ENCODE measurements around the gene LRCH1. TPM values are rescaled to one million over a fixed set of nuclear protein-coding genes. Genes with fewer than 3 reads are reported as not detected.

Gene LRCH1
- total RNA-seq, 1 donor from 2014 or later: 13.1 TPM

DNA sequence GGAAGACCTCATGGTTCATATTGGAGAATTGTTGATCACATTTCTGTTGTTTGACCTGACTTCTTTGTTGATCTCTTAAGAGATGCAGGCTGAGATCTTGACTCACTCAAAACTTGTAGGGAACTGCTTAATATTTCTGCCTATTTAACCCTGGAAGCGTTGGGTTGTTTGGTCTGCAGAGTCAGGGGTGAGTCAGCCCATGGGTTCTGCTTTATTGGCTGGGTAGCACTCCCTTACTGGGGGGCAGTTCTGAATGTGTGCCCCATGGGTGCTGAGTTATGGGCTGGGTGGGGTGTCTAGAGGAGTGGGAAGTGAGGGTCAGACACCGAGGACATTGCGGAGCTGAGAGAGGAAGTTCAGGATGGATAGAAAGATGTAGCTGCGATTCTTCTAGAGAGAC is 87.9 kb downstream of the LRCH1 start:
- H3K27me3 ChIP-seq (ENCODE audit: low read depth): no peaks in the 10 kb centered on the region
- H3K36me3 ChIP-seq: no peaks in the 10 kb centered on the region
- no peaks in the 10 kb centered on the region for H3K9me3 ChIP-seq (replicated peaks)
- intact Hi-C loops (cut with micrococcal nuclease): no loop called here
- no peak for DNase-seq
- peaks cover 94% of the 10 kb centered on the region for H3K4me1 ChIP-seq
- peak overlapping the region; percentile 43 for H3K4me3 ChIP-seq
- TF ChIP-seq, protein P1, sequence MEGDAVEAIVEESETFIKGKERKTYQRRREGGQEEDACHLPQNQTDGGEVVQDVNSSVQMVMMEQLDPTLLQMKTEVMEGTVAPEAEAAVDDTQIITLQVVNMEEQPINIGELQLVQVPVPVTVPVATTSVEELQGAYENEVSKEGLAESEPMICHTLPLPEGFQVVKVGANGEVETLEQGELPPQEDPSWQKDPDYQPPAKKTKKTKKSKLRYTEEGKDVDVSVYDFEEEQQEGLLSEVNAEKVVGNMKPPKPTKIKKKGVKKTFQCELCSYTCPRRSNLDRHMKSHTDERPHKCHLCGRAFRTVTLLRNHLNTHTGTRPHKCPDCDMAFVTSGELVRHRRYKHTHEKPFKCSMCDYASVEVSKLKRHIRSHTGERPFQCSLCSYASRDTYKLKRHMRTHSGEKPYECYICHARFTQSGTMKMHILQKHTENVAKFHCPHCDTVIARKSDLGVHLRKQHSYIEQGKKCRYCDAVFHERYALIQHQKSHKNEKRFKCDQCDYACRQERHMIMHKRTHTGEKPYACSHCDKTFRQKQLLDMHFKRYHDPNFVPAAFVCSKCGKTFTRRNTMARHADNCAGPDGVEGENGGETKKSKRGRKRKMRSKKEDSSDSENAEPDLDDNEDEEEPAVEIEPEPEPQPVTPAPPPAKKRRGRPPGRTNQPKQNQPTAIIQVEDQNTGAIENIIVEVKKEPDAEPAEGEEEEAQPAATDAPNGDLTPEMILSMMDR (IDR thresholded peaks at IDR 0.05; ENCODE audit: borderline replicate concordance): no peak
- peak overlapping the region; percentile 85 for H3K27ac ChIP-seq (replicated peaks)

DNA sequence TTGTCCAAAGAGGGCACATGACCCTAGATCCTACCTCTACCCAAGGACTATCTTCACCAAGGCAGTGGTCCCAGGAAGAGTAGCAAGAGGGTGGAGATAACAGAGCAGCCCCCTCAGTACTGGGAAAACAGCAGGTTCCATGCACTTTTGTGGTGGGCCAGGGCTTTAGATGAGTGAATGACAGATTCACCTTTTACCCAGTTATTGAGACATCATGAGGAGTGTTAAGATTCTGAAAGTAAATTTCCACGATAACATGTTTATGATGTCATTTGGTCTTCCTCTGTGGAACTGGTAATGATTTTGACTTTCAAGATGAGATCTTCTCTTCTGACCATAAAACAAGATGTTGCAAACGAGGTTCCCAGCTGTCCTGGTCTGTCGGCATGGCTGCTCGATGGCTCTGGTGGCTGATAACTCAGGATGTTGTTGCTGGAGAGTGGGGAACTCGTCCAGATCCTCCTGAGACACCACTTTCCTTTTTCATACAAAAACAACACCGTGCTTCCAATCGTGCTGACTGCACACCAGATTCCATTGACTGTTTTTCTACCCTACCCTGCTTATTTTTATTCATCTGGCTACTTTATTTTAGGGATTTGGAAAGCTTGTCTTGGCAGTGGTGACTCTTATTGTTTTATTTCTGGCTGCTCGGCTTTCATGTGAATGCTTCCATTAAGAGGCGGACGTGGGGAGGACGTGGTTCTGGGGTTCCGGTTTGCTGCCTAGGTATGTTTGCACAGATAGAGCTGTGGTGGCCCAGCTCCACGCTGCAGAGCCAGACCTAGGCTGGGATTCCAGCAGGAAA is 88.5 kb downstream of the LRCH1 start:
- H3K27me3 ChIP-seq (ENCODE audit: low read depth): no peaks in the 10 kb centered on the region
- H3K4me3 ChIP-seq: peak overlapping the region; percentile 43
- peak overlapping the region; percentile 85 for H3K27ac ChIP-seq (replicated peaks)
- no peaks in the 10 kb centered on the region for H3K9me3 ChIP-seq (replicated peaks)
- peaks cover 94% of the 10 kb centered on the region for H3K4me1 ChIP-seq
- TF ChIP-seq, protein P1 (IDR thresholded peaks at IDR 0.05; ENCODE audit: borderline replicate concordance): no peak
- intact Hi-C loops (cut with micrococcal nuclease): no loop called here
- H3K36me3 ChIP-seq: no peaks in the 10 kb centered on the region
- DNase-seq: peak; percentile 44

DNA sequence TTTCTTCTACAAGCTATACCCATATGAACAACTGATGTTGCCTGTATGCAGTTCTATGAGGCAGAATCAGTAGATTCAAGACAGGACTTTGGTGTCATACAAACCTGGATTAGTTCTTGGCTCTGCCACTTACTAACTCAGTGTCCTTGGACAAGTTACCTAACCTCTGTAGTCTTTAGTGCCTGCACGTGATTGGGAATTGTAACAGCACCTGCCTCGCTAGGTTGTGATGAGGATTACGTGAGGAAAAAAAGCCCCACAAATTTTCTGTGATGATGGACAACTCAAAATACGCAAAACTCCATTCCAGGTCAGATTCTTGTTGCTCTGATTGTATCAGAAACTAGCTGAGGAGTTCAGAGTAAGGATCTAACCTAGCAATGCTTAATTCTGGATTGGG is 89.3 kb downstream of the LRCH1 start:
- no peaks in the 10 kb centered on the region for H3K27me3 ChIP-seq (ENCODE audit: low read depth)
- H3K36me3 ChIP-seq: no peaks in the 10 kb centered on the region
- peak overlapping the region; percentile 43 for H3K4me3 ChIP-seq
- TF ChIP-seq, protein P1 (IDR thresholded peaks at IDR 0.05; ENCODE audit: borderline replicate concordance): no peak
- H3K4me1 ChIP-seq: peaks cover 92% of the 10 kb centered on the region
- H3K27ac ChIP-seq (replicated peaks): peak overlapping the region; percentile 85
- no peak for DNase-seq
- H3K9me3 ChIP-seq (replicated peaks): no peaks in the 10 kb centered on the region
- intact Hi-C loops (cut with micrococcal nuclease): no loop called here

DNA sequence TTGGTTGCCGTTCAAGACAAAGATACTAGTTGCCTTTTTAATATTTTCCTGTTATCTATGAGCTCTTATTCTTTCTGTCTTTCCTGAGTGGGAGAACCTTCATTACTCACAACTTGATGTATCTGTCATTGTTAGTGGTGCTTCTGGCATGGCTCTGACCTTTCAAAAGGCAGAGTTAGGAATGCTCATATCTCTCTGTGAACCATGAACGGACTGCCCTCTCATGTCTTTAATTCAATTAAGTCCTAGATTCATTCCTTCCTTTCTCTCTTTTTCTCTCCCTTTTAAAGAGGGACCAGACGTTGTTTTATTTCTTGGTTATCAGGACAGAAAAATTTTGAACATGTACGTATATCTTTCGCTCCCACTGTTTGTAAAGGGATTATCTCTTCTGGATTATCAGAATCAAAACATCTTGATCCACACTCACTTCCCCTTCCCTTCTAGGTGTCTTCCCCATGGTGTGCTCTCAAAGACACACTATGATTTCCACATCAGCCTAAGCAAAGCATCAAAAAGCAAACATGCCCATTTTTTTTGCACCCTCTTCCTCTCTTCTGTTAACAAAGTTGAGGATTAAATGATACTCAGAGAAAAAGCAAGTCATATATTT is 90.3 kb downstream of the LRCH1 start:
- intact Hi-C loops (cut with micrococcal nuclease): no loop called here
- H3K36me3 ChIP-seq: no peaks in the 10 kb centered on the region
- no peaks in the 10 kb centered on the region for H3K9me3 ChIP-seq (replicated peaks)
- TF ChIP-seq, protein P1 (IDR thresholded peaks at IDR 0.05; ENCODE audit: borderline replicate concordance): no peak
- peak overlapping the region; percentile 43 for H3K4me3 ChIP-seq
- H3K27ac ChIP-seq (replicated peaks): peak overlapping the region; percentile 85
- peaks cover 98% of the 10 kb centered on the region for H3K4me1 ChIP-seq
- no peak for DNase-seq
- H3K27me3 ChIP-seq (ENCODE audit: low read depth): no peaks in the 10 kb centered on the region

DNA sequence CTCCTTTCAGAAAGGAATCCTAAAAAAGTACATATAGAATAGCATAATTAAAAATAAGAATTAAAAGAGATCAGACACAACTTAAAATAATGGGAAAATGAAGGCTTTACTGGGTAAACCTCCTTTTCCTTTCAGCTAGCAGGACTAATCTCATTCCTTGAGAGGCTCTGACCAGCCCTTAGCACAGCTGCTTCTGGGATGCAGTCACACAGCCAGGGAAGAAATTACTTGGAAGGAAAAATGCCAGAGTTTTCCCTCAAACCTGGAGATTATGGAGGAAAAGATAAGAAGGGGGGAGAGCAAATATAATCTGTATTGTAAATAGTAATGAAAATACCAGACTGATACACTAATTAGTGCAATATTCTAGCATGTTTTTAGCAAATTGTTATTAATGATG is 91.8 kb downstream of the LRCH1 start:
- Histone ChIP-seq H3K4me1 (peaks cover 96% of the 10 kb centered on the region), H3K27me3 (ENCODE audit: low read depth) (no peaks in the 10 kb centered on the region), H3K4me3 (no peak overlapping the region), H3K9me3 (replicated peaks) (no peaks in the 10 kb centered on the region), H3K36me3 (no peaks in the 10 kb centered on the region), H3K27ac (replicated peaks) (peak overlapping the region; percentile 85)
- DNase-seq: no peak
- TF ChIP-seq, protein P1 (IDR thresholded peaks at IDR 0.05; ENCODE audit: borderline replicate concordance): no peak
- intact Hi-C loops (cut with micrococcal nuclease): no loop called here

Measured in left ventricle myocardium inferior (tissue), 1 donor.